ENCODE results near the gene ZNF185.

ZNF185 gene

DNA sequence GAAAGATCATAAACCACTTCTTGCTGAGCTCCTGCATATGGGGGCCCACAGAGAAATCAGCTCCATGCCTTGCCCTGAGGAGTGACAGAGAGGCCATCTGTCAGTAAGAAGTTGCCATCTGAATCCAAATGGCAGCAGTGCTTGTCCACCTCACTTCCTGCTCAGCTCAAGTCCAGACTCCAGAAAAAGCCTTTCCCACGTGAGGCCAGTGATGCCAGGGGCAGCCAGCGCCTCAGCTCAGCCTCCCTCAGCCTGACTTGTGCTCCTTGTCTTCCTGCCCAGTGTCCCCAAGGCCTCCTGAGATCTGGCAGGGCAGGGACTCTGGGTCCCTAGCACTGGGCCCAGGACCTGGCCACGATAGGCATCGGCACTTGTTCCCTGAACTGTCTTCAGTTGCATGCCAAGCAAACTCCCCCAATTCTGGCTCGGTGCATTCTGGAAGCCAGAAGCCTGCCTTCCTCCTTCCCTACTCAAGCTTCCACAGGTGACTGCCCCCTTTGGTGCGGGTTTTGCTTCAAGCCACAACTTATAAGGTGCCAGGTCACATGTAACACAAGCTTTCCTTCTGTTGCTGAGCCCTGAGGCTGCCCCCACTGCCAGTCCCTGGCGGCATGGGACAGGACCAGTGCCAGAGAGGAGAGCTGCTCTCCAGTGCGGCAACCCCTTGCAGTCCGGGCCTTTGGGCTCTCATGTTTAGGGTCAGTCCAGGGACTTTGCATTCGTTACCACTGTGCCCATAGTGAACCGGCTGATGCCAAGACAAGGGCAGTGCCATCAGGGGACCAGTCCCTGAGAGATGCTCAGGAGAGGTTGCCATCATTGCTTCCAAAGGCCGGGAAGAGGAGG lies 2.2 kb downstream of the ZNF185 start:
- TF ChIP-seq, protein P1, sequence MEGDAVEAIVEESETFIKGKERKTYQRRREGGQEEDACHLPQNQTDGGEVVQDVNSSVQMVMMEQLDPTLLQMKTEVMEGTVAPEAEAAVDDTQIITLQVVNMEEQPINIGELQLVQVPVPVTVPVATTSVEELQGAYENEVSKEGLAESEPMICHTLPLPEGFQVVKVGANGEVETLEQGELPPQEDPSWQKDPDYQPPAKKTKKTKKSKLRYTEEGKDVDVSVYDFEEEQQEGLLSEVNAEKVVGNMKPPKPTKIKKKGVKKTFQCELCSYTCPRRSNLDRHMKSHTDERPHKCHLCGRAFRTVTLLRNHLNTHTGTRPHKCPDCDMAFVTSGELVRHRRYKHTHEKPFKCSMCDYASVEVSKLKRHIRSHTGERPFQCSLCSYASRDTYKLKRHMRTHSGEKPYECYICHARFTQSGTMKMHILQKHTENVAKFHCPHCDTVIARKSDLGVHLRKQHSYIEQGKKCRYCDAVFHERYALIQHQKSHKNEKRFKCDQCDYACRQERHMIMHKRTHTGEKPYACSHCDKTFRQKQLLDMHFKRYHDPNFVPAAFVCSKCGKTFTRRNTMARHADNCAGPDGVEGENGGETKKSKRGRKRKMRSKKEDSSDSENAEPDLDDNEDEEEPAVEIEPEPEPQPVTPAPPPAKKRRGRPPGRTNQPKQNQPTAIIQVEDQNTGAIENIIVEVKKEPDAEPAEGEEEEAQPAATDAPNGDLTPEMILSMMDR (conservative IDR thresholded peaks at IDR 0.05; ENCODE audit: low read depth, low read length), result no peak
- no peak overlapping the region for H3K4me3 ChIP-seq (ENCODE audit: low read depth, low read length)
- no peak for DNase-seq (ENCODE audit: low read depth)

DNA sequence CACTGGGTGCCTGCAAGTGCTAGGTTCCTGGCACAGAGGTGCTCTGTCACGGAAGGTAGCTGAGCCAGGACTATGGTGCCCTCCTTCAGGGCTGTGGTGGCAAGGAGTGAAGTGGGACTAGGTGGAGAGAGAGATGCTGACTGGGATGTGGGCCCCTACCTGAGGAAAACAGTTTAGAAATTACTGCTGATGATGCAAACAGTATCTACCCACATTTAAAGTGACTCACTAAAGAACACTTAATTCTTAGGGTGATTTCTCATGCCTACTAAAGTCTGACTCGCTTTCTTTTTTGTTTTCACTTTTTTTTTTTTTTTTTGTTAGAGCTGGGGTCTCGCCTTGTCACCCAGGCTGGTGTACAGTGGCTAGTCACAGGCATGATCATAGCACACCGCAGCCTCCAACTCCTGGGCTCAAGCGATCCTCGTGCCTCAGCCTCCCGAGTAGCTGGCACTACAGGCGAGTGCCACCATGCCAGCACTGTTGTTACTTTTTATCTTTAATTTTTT lies 3.1 kb downstream of the ZNF185 start:
- no peak for DNase-seq (ENCODE audit: low read depth)
- TF ChIP-seq, protein P1 (conservative IDR thresholded peaks at IDR 0.05; ENCODE audit: low read depth, low read length), result no peak
- H3K4me3 ChIP-seq (ENCODE audit: low read depth, low read length), result no peak overlapping the region

- TF ChIP-seq, protein P1 (conservative IDR thresholded peaks at IDR 0.05; ENCODE audit: low read depth, low read length), result no peak
- no peak overlapping the region for H3K4me3 ChIP-seq (ENCODE audit: low read depth, low read length)
- no peak for DNase-seq (ENCODE audit: low read depth)
Observed at GRCh38 chrX:152901816-152902501, 4.1 kb downstream of the ZNF185 start.

GRCh38 chrX:152902502-152902820 lies 4.6 kb downstream of the ZNF185 start:
- no peak overlapping the region for H3K4me3 ChIP-seq (ENCODE audit: low read depth, low read length)
- no peak for DNase-seq (ENCODE audit: low read depth)
- TF ChIP-seq, protein P1 (conservative IDR thresholded peaks at IDR 0.05; ENCODE audit: low read depth, low read length), result no peak

DNA sequence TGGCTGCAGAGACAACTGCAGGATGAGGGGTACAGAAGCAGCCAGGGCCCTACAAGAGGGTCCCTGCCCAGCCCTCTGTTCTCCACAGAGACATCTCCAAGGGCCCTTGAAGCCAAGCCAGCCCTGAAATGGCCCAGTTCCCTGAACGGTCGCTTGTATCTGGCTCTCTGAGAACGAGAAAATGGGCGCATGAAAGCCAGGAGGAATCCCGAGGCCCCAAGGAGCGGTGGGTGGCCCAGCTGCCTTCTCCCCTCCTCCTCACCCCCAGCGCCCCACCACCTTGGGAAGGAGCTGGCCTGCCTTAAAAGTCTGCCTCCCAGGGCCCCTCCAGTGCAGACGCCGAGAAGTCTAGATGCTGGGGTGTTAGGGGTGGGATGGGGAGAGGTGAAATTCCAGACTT lies 5.7 kb downstream of the ZNF185 start:
- TF ChIP-seq, protein P1 (conservative IDR thresholded peaks at IDR 0.05; ENCODE audit: low read depth, low read length), result no peak

DNA sequence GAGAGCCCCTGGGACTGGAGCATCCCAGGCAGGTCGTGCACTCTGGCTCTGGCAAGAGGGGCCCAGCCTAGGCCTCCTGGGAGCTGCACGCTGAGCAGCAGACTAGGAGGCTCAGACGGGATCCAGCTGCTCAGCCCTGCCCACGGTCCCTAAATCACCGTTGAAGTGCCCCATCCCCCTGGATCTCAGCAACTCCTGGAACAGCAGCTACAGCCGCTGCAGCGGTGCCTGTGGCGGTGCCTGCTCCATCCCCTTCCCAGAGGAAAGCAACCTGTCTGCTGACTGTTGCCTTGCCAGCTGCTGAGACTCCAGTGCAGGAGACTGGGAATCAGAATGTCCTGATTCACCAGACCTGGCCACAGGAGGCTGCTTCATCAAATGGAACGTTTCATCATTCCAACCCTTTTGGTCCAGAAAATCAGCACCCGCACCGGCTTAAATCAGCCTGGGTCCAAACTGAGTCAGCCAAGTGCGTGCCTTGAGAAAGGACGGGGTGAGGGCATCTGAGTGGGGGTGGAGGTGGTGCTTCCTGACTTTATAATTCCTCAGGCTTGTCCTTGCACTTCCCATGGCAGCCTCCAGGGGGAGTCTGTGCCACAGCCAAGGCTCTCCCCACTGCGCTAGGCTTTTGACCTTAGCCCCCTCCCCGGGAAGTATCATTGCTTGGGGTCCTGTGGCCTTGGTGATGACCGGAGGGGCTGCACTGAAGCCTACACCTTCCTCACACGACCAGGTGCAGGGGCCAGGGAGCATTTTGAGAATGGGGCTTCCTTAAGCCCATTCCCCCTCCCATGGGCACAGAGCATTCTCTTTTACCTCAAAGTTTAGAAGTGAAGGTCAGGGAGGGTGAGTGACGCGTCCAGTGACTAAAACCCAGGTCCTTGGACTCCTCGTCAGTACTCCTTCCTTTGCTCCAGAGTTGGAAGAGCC lies 6.5 kb downstream of the ZNF185 start:
- peak; percentile 50 for DNase-seq (ENCODE audit: low read depth)
- TF ChIP-seq, protein P1 (conservative IDR thresholded peaks at IDR 0.05; ENCODE audit: low read depth, low read length), result peak; percentile 80
- no peak overlapping the region for H3K4me3 ChIP-seq (ENCODE audit: low read depth, low read length)

More for the DNA sequence above, 5.7 kb downstream of the ZNF185 start:
- no peak overlapping the region for H3K4me3 ChIP-seq (ENCODE audit: low read depth, low read length)
- no peak for DNase-seq (ENCODE audit: low read depth)

Measured in choroid plexus epithelial cell (primary cell).